Body of pancreas (tissue), 4 donors: ENCODE measurements around the gene ABLIM3.
"Not testable (repeated sequence)": the region's sequence is repeated elsewhere in the genome, so short reads cannot be mapped to it uniquely, and the experiment has no call there.

Experiments used
- POLR2A ChIP-seq, 3 donors: fragments of 450-650 bp; IDR thresholded peaks; one replicate each; pipeline ENCODE4 v1.6.1; 2016; ENCODE audit warnings: antibody characterized with exemption in 3 of 3, mild to moderate bottlenecking in 2 of 3
- TF ChIP-seq, protein P1 (sequence below), 7 experiments: fragments of 450-650 bp in 4 of 7; fragments of 200-600 bp in 3 of 7; sonication (generic) in 3 of 7; IDR thresholded peaks; one replicate each; pipeline ENCODE4 v1.5.1; 2016 to 2019; ENCODE audit warnings: antibody characterized with exemption in 7 of 7

DNA sequence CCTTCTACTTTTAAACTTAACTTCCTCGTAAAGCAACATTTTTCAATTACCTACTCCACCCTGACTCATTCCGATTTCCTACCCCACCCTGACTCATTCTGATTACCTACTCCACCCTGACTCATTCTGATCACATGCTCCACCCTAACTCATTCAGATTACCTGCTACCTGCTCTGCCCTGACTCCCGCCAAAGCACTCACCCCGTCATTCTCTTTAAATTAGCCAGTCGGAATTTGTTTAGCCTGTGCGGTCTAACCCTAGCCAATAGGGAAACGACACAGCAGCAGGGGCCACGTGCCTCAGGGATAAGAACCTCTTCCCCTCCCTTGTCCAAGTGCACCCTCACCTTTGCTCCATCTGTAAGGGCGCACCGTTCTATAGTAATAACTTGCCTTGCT is 46.3 kb downstream of the ABLIM3 start:
- TF ChIP-seq, protein P1, sequence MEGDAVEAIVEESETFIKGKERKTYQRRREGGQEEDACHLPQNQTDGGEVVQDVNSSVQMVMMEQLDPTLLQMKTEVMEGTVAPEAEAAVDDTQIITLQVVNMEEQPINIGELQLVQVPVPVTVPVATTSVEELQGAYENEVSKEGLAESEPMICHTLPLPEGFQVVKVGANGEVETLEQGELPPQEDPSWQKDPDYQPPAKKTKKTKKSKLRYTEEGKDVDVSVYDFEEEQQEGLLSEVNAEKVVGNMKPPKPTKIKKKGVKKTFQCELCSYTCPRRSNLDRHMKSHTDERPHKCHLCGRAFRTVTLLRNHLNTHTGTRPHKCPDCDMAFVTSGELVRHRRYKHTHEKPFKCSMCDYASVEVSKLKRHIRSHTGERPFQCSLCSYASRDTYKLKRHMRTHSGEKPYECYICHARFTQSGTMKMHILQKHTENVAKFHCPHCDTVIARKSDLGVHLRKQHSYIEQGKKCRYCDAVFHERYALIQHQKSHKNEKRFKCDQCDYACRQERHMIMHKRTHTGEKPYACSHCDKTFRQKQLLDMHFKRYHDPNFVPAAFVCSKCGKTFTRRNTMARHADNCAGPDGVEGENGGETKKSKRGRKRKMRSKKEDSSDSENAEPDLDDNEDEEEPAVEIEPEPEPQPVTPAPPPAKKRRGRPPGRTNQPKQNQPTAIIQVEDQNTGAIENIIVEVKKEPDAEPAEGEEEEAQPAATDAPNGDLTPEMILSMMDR (IDR thresholded peaks at IDR 0.05): not testable (repeated sequence)
- TF ChIP-seq POLR2A (IDR thresholded peaks at IDR 0.05): not testable (repeated sequence)
